ENCODE results near the gene ASB13.

The ASB13 gene

GRCh38 chr10:5647507-5648240 is 18.7 kb downstream of the ASB13 start:
- DNase-seq (ENCODE audit: low read depth), result no peak

- DNase-seq (ENCODE audit: low read depth), result no peak
Measured at GRCh38 chr10:5645944-5646617, 20.3 kb downstream of the ASB13 start.

- no peak for DNase-seq (ENCODE audit: low read depth)
Measured at GRCh38 chr10:5645375-5645774, 21.0 kb downstream of the ASB13 start.

GRCh38 chr10:5644930-5645329 is 21.5 kb downstream of the ASB13 start:
- DNase-seq (ENCODE audit: low read depth), result no peak

GRCh38 chr10:5643346-5644067 is 22.9 kb downstream of the ASB13 start:
- DNase-seq (ENCODE audit: low read depth), result no peak

- DNase-seq (ENCODE audit: low read depth), result no peak
Measured at GRCh38 chr10:5641501-5641900, 24.9 kb downstream of the ASB13 start.

GRCh38 chr10:5640501-5640900 is 25.9 kb downstream of the ASB13 start:
- DNase-seq (ENCODE audit: low read depth), result no peak

GRCh38 chr10:5640036-5640435 is 26.4 kb downstream of the ASB13 start:
- no peak for DNase-seq (ENCODE audit: low read depth)

GRCh38 chr10:5639066-5639465 is 27.3 kb downstream of the ASB13 start:
- DNase-seq (ENCODE audit: low read depth), result no peak

- no peak for DNase-seq (ENCODE audit: low read depth)
Measured at GRCh38 chr10:5638494-5638893, 27.9 kb downstream of the ASB13 start.

GRCh38 chr10:5634918-5635317 is 31.5 kb downstream of the ASB13 start:
- no peak for DNase-seq (ENCODE audit: low read depth)

- no peak for DNase-seq (ENCODE audit: low read depth)
Measured at GRCh38 chr10:5633166-5633749, 33.1 kb downstream of the ASB13 start.

GRCh38 chr10:5632446-5632845 is 33.9 kb downstream of the ASB13 start:
- no peak for DNase-seq (ENCODE audit: low read depth)

GRCh38 chr10:5631936-5632335 is 34.5 kb downstream of the ASB13 start:
- no peak for DNase-seq (ENCODE audit: low read depth)

GRCh38 chr10:5630112-5630436 is 36.3 kb downstream of the ASB13 start:
- DNase-seq (ENCODE audit: low read depth), result no peak

GRCh38 chr10:5629303-5630111 is 36.9 kb downstream of the ASB13 start:
- peak; percentile 79 for DNase-seq (ENCODE audit: low read depth)

- no peak for DNase-seq (ENCODE audit: low read depth)
Measured at GRCh38 chr10:5628451-5629302, 37.7 kb downstream of the ASB13 start.

- no peak for DNase-seq (ENCODE audit: low read depth)
Measured at GRCh38 chr10:5627486-5628044, 38.8 kb downstream of the ASB13 start.

- no peak for DNase-seq (ENCODE audit: low read depth)
Measured at GRCh38 chr10:5625992-5626777, 40.2 kb downstream of the ASB13 start.

- no peak for DNase-seq (ENCODE audit: low read depth)
Measured at GRCh38 chr10:5624701-5625100, 41.7 kb downstream of the ASB13 start.

Data from stimulated activated CD8-positive, alpha-beta memory T cell treated with anti-CD3 and anti-CD28 coated beads, Interleukin-7, amount 100 ng/mL, for 24 hours (primary cell).